Activated naive CD4-positive, alpha-beta T cell treated with anti-CD3 and anti-CD28 coated beads for 36 hours (primary cell): Measurements from ENCODE around the gene CCDC83. TPM values are rescaled to one million over a fixed set of nuclear protein-coding genes. Genes with fewer than 3 reads are reported as not detected.

Source experiments
- CTCF ChIA-PET: fragments of 350-600 bp; sonication (Branson Sonifier 250); formaldehyde crosslinking; loops from one replicate; lab custom pipeline; 2021; ENCODE audit warnings: antibody characterized with exemption; lab: Charles Lee
- DNase-seq: peaks from one replicate; pipeline ENCODE4 v3.0.0-alpha.2; 2020
- H3K27ac Mint-ChIP-seq: one replicate; pipeline ENCODE4 v1.8.0; 2021; ENCODE audit warnings: mild to moderate bottlenecking, mixed read lengths
- H3K27me3 Mint-ChIP-seq: one replicate; pipeline ENCODE4 v1.8.0; 2021; ENCODE audit warnings: low read depth, mixed read lengths
- H3K36me3 Mint-ChIP-seq: one replicate; pipeline ENCODE4 v1.8.0; 2021; ENCODE audit warnings: low read depth, mixed read lengths
- H3K4me1 Mint-ChIP-seq: one replicate; pipeline ENCODE4 v1.8.0; 2021; ENCODE audit warnings: low read depth, mixed read lengths
- H3K4me3 Mint-ChIP-seq: one replicate; pipeline ENCODE4 v1.8.0; 2021; ENCODE audit warnings: mild to moderate bottlenecking, moderate library complexity, mixed read lengths
- H3K9me3 Mint-ChIP-seq: one replicate; pipeline ENCODE4 v1.8.0; 2021; ENCODE audit warnings: mixed read lengths
- intact Hi-C: fragments of 100-400 bp; cut with micrococcal nuclease; formaldehyde crosslinking; loops from one replicate; pipeline ENCODE4 v1.15.1; 2023
- total RNA-seq, 2 experiments: library from RNA; stranded (reverse); gene quantifications; one replicate each; pipeline ENCODE4 v1.2.3, GENCODE V29; 2021

The CCDC83 gene
- total RNA-seq, result not detected

DNA sequence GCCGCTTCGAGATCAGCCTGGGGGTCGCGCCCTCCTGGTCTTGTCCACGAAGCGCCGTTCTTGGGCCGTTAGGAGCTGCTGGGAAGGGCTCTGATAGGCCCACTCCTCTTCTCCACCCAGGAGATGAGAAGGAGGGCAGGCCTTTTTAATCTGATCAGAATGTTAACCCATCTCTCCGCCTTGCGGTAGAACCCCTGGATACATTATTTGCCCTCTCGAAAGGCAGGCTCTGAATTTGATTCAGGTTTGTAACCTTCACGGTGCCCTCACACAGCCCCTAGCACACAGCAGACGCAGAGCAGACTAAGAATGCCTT is at the start of gene CCDC83:
TSS of gene CCDC83 (plus strand) at position 43 of the 316 bp plus-strand sequence. CDS start 9,741 bp downstream, outside the sequence.
- Mint-ChIP-seq H3K4me1 (peaks cover 7% of the 10 kb centered on the region), H3K27me3 (no peaks in the 10 kb centered on the region), H3K4me3 (peak within 1 kb of the TSS; percentile 88), H3K9me3 (no peaks in the 10 kb centered on the region), H3K36me3 (peaks cover 6% of the 10 kb centered on the region), H3K27ac (peak within 1 kb of the TSS; percentile 89)
- CTCF ChIA-PET, result interaction anchor here (0.6 to 2.0 kb wide), 39 partner anchors 8 to 961 kb away, joined by 3 to 9 read pairs (median 3); partner anchors contain the start of gene HIKESHI
- intact Hi-C loops, result loop anchor here (1.0 to 10.0 kb wide), 13 partner anchors 45 to 963 kb away; partner anchors contain the start of gene ME3
- DNase-seq, result no peak

DNA sequence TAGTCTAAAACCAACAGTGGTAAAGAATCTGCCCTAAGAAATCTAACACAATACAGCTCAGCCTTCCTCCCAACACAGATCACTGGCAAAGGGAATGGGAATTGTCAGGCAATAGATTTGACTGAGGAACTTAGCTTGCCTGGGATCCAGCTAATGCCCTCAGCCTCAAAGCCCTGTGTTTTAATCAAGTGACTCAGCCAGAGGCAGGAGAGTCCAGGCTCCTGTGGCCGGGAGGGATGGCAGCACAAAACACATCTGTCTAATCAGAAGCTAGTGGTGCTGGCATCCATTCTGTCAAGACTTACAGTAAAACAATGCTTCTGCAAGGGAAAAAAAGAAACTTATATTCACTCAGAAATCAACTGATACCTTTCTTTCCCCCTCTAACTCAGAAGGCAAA is 49.8 kb upstream of the CCDC83 start:
- peaks cover 25% of the 10 kb centered on the region for H3K4me1 Mint-ChIP-seq
- no peak overlapping the region for H3K4me3 Mint-ChIP-seq
- no peaks in the 10 kb centered on the region for H3K9me3 Mint-ChIP-seq
- H3K36me3 Mint-ChIP-seq, result no peaks in the 10 kb centered on the region
- H3K27ac Mint-ChIP-seq, result no peak overlapping the region
- CTCF ChIA-PET, result no interaction called here
- no peaks in the 10 kb centered on the region for H3K27me3 Mint-ChIP-seq
- no peak for DNase-seq
- intact Hi-C loops, result no loop called here

DNA sequence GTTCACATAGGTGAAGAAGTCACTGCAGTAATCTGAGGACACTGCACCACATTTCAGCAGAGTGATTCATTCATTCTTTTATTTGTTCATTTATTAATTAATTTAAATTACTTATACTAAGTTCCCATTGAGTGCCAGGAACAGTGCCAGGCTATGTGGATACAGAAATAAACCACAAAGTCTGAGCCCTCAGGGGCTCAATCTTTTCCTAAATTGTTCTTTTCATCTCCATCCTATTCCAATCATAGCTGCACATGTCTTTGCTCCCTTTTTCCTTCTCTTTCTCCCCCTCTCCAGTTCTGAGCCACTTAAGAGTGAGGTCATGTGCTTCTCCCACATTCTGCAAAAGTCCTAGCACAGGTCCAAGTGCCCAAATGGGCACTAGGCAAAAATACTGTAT is 49.2 kb upstream of the CCDC83 start:
- Mint-ChIP-seq H3K9me3 (no peaks in the 10 kb centered on the region), H3K4me3 (no peak overlapping the region), H3K4me1 (peaks cover 26% of the 10 kb centered on the region), H3K36me3 (no peaks in the 10 kb centered on the region), H3K27me3 (no peaks in the 10 kb centered on the region), H3K27ac (no peak overlapping the region)
- CTCF ChIA-PET, result no interaction called here
- intact Hi-C loops, result no loop called here
- no peak for DNase-seq

DNA sequence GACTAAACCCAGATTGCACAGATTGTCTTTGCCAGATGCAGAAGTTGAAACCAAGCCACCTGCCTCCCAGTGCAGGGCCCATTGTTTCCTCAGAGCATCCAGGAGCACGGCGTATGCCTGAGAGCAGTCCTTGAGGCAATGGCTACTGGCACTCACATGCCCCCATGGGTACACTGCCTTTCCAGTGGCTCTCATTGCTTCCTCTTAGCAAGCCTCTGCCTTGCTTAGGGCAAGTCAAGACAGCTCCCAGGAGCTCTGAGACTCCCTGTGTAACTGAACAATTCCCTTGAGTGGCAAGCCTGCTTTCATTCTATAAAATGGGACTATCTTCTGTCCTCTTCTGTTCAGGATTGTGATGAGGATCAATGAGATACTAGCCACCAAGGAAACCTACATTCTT is 48.3 kb upstream of the CCDC83 start:
- Mint-ChIP-seq H3K27ac (no peak overlapping the region), H3K36me3 (no peaks in the 10 kb centered on the region), H3K9me3 (no peaks in the 10 kb centered on the region), H3K27me3 (no peaks in the 10 kb centered on the region), H3K4me3 (no peak overlapping the region), H3K4me1 (peaks cover 31% of the 10 kb centered on the region)
- intact Hi-C loops, result no loop called here
- DNase-seq, result no peak
- CTCF ChIA-PET, result no interaction called here

DNA sequence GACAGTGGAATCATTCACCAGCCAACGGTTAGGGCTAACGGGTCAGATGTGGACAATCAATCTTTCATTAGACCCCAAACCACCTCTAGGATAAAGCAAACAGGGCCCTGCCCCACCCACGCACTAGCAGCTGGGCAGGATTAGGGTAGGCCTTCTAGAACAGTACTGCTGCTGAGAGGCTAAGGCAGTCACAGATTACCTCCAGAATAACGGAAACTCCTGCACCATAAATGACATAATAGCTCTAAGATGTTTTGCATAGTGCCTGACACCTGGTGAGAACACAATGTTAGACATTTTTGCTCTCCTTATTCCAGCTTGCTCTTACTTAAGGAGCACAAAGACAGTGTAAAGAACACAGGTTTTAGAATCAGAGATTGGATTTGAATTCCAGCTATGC is 46.0 kb upstream of the CCDC83 start:
- no peaks in the 10 kb centered on the region for H3K27me3 Mint-ChIP-seq
- H3K4me1 Mint-ChIP-seq, result peaks cover 31% of the 10 kb centered on the region
- DNase-seq, result peak; percentile 40

DNA sequence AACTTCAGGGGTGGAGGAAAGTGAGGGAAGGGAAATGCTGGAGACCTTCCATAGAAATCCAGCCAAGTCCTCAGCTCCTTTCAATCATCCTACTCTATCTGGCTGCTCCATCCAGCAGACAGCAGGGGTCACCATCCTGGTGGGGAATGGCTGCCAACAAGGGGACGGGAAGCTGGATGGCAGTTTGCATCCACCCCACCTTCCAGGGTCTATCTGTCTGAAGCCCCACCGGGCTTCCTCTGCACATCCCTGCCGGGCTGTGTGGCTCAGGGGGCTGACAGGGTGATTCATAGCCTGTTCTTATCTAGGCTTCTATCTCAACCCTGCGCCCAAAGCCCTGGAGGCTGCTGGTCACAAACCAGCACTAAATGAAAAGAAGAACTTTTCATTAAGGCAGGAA is 45.3 kb upstream of the CCDC83 start:
- no peaks in the 10 kb centered on the region for H3K9me3 Mint-ChIP-seq
- H3K4me1 Mint-ChIP-seq, result peaks cover 31% of the 10 kb centered on the region
- H3K27ac Mint-ChIP-seq, result no peak overlapping the region
- peak; percentile 26 for DNase-seq
- H3K4me3 Mint-ChIP-seq, result peak overlapping the region; percentile 81
- H3K36me3 Mint-ChIP-seq, result no peaks in the 10 kb centered on the region
- CTCF ChIA-PET, result interaction anchor here (0.9 to 2.0 kb wide), 6 partner anchors 13 to 483 kb away, joined by 3 to 11 read pairs (median 4); partner anchors contain the start of gene TMEM126A
- H3K27me3 Mint-ChIP-seq, result no peaks in the 10 kb centered on the region
- intact Hi-C loops, result loop anchor here (1.0 to 2.0 kb wide), 4 partner anchors 11 to 115 kb away; partner anchors contain the start of gene CCDC83

More for the DNA sequence above, 46.0 kb upstream of the CCDC83 start:
- intact Hi-C loops, result loop anchor here (1.0 kb wide), 1 partner anchor 56 kb away; no protein-coding TSS in a partner anchor
- no peak overlapping the region for H3K4me3 Mint-ChIP-seq
- CTCF ChIA-PET, result interaction anchor here (0.9 to 2.0 kb wide), 6 partner anchors 17 to 483 kb away, joined by 3 to 11 read pairs (median 5); partner anchors contain the start of gene TMEM126A
- no peak overlapping the region for H3K27ac Mint-ChIP-seq
- H3K9me3 Mint-ChIP-seq, result no peaks in the 10 kb centered on the region
- no peaks in the 10 kb centered on the region for H3K36me3 Mint-ChIP-seq

DNA sequence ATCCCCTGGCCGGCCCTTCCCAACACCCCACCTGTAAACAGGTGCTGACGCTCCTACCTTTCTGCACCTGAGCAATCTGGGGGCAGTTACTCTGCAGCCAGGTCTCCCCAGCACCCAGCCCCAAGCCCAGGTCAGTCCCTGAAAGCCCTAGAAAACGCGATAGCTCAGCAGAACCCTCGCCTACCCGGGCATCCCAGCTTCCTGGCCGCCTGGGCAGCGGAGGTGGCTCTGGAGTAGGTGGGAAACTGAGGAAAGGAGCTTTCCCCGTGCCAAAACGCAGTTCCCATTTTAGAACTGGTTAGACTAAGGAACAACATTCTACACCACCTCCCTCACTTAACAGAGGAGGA is 44.7 kb upstream of the CCDC83 start:
- intact Hi-C loops, result loop anchor here (1.0 to 2.0 kb wide), 3 partner anchors 11 to 116 kb away; partner anchors contain the start of gene CCDC83
- Mint-ChIP-seq H3K4me3 (peak overlapping the region; percentile 81), H3K36me3 (no peaks in the 10 kb centered on the region), H3K27ac (no peak overlapping the region), H3K27me3 (no peaks in the 10 kb centered on the region), H3K4me1 (peaks cover 32% of the 10 kb centered on the region), H3K9me3 (no peaks in the 10 kb centered on the region)
- CTCF ChIA-PET, result interaction anchor here (0.9 to 2.0 kb wide), 4 partner anchors 14 to 162 kb away, joined by 3 to 11 read pairs (median 5); partner anchors contain the start of gene TMEM126A
- DNase-seq, result no peak

DNA sequence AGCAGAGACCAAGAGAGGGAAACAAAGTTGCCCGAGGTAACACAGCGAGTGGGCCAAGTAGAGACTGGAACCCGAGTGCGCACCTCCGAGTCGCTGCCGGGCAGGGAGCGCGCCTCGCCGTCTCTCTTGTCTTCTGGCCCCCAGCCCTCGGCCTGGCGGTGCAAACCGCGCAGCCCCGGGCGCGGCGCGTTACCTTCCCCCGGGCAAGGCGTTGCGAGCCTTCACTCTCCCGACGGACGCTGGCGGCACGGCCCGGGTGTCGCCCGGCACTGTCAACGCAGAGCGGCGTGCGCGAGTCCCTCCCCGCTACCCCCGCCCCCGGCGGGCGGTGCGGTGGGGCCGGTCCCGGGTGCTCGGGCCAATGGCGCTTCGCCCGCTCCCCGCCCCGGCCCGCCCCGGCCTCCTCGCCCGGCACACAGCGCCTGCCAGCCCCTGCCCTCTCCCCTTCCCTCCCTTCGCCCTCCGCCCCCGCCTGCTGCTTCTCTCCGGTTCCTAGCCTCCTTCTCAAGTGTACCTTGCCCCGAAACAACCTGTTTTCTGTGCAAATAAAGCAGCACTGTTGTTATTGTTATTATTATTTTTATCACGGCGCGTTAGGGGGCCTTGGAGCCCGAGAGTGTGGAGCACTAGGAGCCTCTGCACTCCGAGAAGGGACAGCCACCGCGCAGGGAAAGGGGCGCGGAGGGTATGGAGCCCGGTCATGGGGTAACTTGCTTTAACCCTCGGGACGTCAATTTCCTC is 44.1 kb upstream of the CCDC83 start, which contains the start of gene SYTL2:
TSS of gene SYTL2 (minus strand) at position 271 of the 741 bp plus-strand sequence. CDS start 53,416 bp downstream, outside the sequence.
- peak; percentile 77 for DNase-seq
- intact Hi-C loops, result loop anchor here (1.0 to 2.0 kb wide), 5 partner anchors 12 to 146 kb away; partner anchors contain the start of genes CCDC83 and CREBZF
- H3K4me1 Mint-ChIP-seq, result peaks cover 33% of the 10 kb centered on the region

DNA sequence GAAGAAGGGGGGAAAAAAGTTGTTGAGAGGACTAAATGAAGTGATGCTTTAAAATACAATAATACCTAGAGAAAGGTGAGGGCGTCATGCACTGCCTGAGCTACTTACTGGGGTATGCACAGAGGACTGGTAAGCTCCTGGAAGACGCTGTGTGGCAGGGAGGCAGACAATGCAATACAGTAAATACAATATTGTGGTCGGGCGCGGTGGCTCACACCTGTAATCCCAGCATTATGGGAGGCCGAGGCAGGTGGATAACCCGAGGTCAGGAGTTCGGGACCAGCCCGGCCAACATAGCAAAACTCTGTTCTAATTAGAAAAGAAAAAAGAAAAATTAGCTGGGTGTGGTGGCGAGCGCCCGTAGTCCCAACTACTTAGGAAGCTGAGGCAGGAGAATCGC is 43.6 kb upstream of the CCDC83 start:
- intact Hi-C loops, result loop anchor here (1.0 to 2.0 kb wide), 3 partner anchors 13 to 146 kb away; partner anchors contain the start of gene CREBZF
- Mint-ChIP-seq H3K4me1 (peaks cover 29% of the 10 kb centered on the region), H3K27ac (no peak overlapping the region), H3K9me3 (no peaks in the 10 kb centered on the region), H3K4me3 (peak overlapping the region; percentile 74), H3K36me3 (no peaks in the 10 kb centered on the region), H3K27me3 (no peaks in the 10 kb centered on the region)
- CTCF ChIA-PET, result interaction anchor here (1.2 kb wide), 1 partner anchor 13 kb away, joined by 4 read pairs; no protein-coding TSS in a partner anchor
- no peak for DNase-seq

More for the DNA sequence above, 44.1 kb upstream of the CCDC83 start, which contains the start of gene SYTL2:
- CTCF ChIA-PET, result interaction anchor here (0.9 to 1.8 kb wide), 3 partner anchors 14 to 162 kb away, joined by 3 to 6 read pairs (median 4); partner anchors contain the start of gene TMEM126A
- Mint-ChIP-seq H3K9me3 (no peaks in the 10 kb centered on the region), H3K27me3 (no peaks in the 10 kb centered on the region), H3K4me3 (peak within 1 kb of the TSS; percentile 81), H3K36me3 (no peaks in the 10 kb centered on the region), H3K27ac (no peak within 1 kb of the TSS)

DNA sequence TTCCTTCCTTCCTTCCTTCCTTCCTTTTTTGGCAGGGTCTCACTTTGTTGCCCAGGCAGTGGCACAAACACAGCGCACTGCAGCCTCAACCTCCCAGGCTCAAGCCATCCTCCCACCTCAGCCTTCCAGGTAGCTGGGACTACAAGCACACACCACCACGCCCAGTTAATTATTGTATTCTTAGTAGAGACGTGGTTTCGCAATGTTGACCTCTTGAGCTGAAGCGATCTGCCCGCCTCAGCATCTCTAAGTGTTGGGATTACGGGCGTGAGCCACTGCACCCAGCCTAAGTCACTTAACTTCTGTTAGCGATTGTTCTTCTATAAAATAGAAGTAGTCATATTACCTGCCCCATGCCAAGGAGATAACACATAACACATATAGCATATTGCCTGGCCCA is 41.5 kb upstream of the CCDC83 start:
- H3K27me3 Mint-ChIP-seq, result no peaks in the 10 kb centered on the region
- H3K4me1 Mint-ChIP-seq, result peaks cover 24% of the 10 kb centered on the region
- intact Hi-C loops, result no loop called here
- no peak overlapping the region for H3K27ac Mint-ChIP-seq
- no peaks in the 10 kb centered on the region for H3K36me3 Mint-ChIP-seq
- CTCF ChIA-PET, result no interaction called here
- no peak for DNase-seq
- H3K9me3 Mint-ChIP-seq, result no peaks in the 10 kb centered on the region
- no peak overlapping the region for H3K4me3 Mint-ChIP-seq

DNA sequence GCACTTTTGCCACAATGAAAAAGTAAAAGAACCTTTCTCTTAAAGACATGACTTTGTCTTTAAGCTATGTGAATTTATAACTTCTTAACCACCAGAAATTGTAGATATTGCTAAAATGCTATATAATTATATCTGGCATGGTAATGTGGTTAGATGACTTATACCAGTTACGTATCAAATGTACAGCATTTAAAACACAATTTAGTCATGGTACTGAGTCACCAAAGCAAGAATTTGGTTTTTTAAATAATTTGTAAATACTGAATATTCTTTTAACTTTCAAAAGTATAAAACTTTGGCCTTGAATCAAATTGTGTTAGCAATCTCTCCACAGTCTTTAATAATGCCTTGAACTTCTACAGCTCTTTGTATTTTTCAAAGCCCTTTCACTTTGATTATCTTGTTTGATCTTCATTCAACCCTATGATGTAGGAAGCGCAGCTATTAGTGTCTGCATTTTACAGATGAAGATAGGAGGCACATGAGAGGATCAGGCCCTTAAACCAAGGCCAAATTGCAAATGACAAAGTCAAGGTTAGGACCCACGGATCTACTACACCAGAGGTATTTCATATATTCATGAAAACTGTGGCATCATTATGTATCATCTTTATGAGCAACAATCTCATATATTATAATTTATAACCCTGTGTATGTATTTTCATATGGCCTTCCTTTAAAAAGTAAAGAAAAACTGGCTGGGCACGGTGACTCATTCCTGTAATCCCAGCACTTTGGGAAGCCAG is 39.8 kb upstream of the CCDC83 start:
- Mint-ChIP-seq H3K4me1 (peaks cover 8% of the 10 kb centered on the region), H3K36me3 (no peaks in the 10 kb centered on the region), H3K27ac (no peak overlapping the region), H3K4me3 (no peak overlapping the region), H3K27me3 (no peaks in the 10 kb centered on the region), H3K9me3 (no peaks in the 10 kb centered on the region)
- no peak for DNase-seq
- intact Hi-C loops, result no loop called here
- CTCF ChIA-PET, result interaction anchor here (0.6 to 1.4 kb wide), 4 partner anchors 11 to 150 kb away, joined by 3 to 4 read pairs (median 4); no protein-coding TSS in a partner anchor

DNA sequence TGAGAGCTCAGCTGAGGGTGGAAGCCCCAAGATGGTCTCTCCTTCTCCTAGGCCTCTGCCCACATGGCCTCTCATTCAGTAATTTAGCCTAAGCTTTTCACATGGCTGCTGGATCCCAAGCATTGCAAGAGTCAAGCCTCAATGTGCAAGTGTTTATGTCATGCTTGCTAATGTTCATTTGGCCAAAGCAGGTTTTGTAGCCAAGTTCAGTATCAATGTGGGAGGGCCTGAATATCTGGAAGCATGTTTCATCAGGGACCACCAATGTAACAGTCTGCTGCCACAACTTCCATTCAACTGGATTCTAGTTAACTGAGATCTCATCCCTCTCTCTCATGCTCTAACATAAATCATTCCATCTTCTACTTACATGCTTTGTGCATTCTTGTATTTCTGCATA is 35.7 kb upstream of the CCDC83 start:
- H3K27ac Mint-ChIP-seq, result no peak overlapping the region
- peaks cover 23% of the 10 kb centered on the region for H3K4me1 Mint-ChIP-seq
- no peaks in the 10 kb centered on the region for H3K9me3 Mint-ChIP-seq
- no peak for DNase-seq
- H3K36me3 Mint-ChIP-seq, result no peaks in the 10 kb centered on the region
- intact Hi-C loops, result no loop called here
- CTCF ChIA-PET, result no interaction called here
- H3K4me3 Mint-ChIP-seq, result no peak overlapping the region
- no peaks in the 10 kb centered on the region for H3K27me3 Mint-ChIP-seq
